SHP77 treated with DMSO at 0.1 percent for 48 hours (cell line): ENCODE data around the gene ELL2.
"Not testable (repeated sequence)": the region's sequence is repeated elsewhere in the genome, so short reads cannot be mapped to it uniquely, and the experiment has no call there.

Experiments used
- DNase-seq: peaks from one replicate; lab custom pipeline; 2025; lab: John Stamatoyannopoulos, UW

ELL2 gene

GRCh38 chr5:95930141-95930930 lies 31.3 kb downstream of the ELL2 start:
- no peak for DNase-seq

- DNase-seq, result no peak
Observed at GRCh38 chr5:95928724-95929253, 32.9 kb downstream of the ELL2 start.

GRCh38 chr5:95927927-95928723 lies 33.5 kb downstream of the ELL2 start:
- DNase-seq, result no peak

GRCh38 chr5:95927300-95927699 lies 34.4 kb downstream of the ELL2 start:
- DNase-seq, result not testable (repeated sequence)

- no peak for DNase-seq
Observed at GRCh38 chr5:95925939-95926338, 35.7 kb downstream of the ELL2 start.

- peak; percentile 17 for DNase-seq
Observed at GRCh38 chr5:95925378-95925744, 36.3 kb downstream of the ELL2 start.

GRCh38 chr5:95924720-95925377 lies 36.8 kb downstream of the ELL2 start:
- peak; percentile 83 for DNase-seq

- DNase-seq, result no peak
Observed at GRCh38 chr5:95923918-95924544, 37.6 kb downstream of the ELL2 start.

- no peak for DNase-seq
Observed at GRCh38 chr5:95922798-95923197, 38.9 kb downstream of the ELL2 start.

GRCh38 chr5:95921501-95921900 lies 40.1 kb downstream of the ELL2 start:
- no peak for DNase-seq

- DNase-seq, result no peak
Observed at GRCh38 chr5:95920822-95921221, 40.8 kb downstream of the ELL2 start.

GRCh38 chr5:95919658-95920057 lies 42.0 kb downstream of the ELL2 start:
- DNase-seq, result no peak

- DNase-seq, result no peak
Observed at GRCh38 chr5:95918421-95919006, 43.1 kb downstream of the ELL2 start.

- no peak for DNase-seq
Observed at GRCh38 chr5:95917207-95917606, 44.4 kb downstream of the ELL2 start.

- DNase-seq, result no peak
Observed at GRCh38 chr5:95916687-95917085, 45.0 kb downstream of the ELL2 start.

GRCh38 chr5:95915999-95916686 lies 45.5 kb downstream of the ELL2 start:
- no peak for DNase-seq

GRCh38 chr5:95913663-95914062 lies 48.0 kb downstream of the ELL2 start:
- DNase-seq, result no peak

GRCh38 chr5:95912029-95912428 lies 49.6 kb downstream of the ELL2 start:
- no peak for DNase-seq

GRCh38 chr5:95910521-95910920 lies 51.1 kb downstream of the ELL2 start:
- no peak for DNase-seq

- no peak for DNase-seq
Observed at GRCh38 chr5:95909738-95910137, 51.9 kb downstream of the ELL2 start.

GRCh38 chr5:95908799-95909198 lies 52.9 kb downstream of the ELL2 start:
- no peak for DNase-seq
